ENCODE data around the gene COG8. TPM values are rescaled to one million over a fixed set of nuclear protein-coding genes. Genes with fewer than 3 reads are reported as not detected.

COG8 gene
- total RNA-seq, 4 donors from 2014 or later, result 24.0 to 36.0 (median 30.1) TPM

- DNase-seq, result no peak
- no peak for TF ChIP-seq CTCF (IDR thresholded peaks at IDR 0.05)
- no peak for TF ChIP-seq POLR2A (IDR thresholded peaks at IDR 0.05)
- Histone ChIP-seq H3K4me1 (peaks cover 15 to 59% (median 33%) of the 10 kb centered on the region in 3 donors), H3K27ac (no peak overlapping the region), H3K36me3 (peaks cover 34 to 86% (median 52%) of the 10 kb centered on the region in 3 donors), H3K4me3 (no peak overlapping the region), H3K9me3 (no peaks in the 10 kb centered on the region), H3K27me3 (no peaks in the 10 kb centered on the region)
- intact Hi-C loops (cut with DNase I), result no loop called here
- 75 to 77% methylated on average over 10 of the region's 10 CpGs for WGBS, 2 donors
These were observed 14.6 kb downstream of the COG8 start for GRCh38 chr16:69324585-69325253.

DNA sequence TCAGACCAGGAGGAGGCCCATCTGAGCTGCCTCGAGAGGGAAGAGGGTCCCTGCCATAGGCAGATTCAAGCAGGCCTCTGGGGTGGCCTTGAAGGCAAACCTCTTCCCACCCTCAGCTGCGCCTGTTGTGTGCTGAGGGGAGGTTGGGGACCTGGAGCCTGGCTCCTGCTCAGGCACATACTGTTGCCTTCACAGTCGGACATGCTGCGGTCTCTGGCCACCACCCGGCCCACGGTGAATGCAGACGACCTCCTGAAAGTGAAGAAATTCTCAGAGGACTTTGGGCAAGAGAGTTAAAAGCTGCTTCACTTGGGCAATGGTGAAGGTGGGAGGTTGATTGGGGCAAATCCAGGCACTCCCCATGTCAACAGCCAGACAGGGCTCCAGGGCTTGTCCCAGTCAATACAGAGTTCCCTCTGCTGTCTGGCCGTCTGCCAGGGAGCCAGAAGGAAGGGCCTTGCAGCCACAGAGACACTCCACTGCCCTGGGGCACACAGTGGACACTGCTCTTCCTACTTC is 15.3 kb downstream of the COG8 start:
- Histone ChIP-seq H3K9me3 (no peaks in the 10 kb centered on the region), H3K4me3 (no peak overlapping the region), H3K27ac (no peak overlapping the region), H3K4me1 (peaks cover 9 to 53% (median 27%) of the 10 kb centered on the region in 3 donors), H3K36me3 (peaks cover 39 to 92% (median 58%) of the 10 kb centered on the region in 3 donors), H3K27me3 (no peaks in the 10 kb centered on the region)
- WGBS, 2 donors, result 73 to 77% methylated on average over 6 to 7 of the region's 8 CpGs
- intact Hi-C loops (cut with DNase I), result no loop called here
- TF ChIP-seq POLR2A (IDR thresholded peaks at IDR 0.05), result no peak
- TF ChIP-seq CTCF (IDR thresholded peaks at IDR 0.05), result no peak
- DNase-seq, result no peak

GRCh38 chr16:69323415-69323814 is 15.9 kb downstream of the COG8 start:
- TF ChIP-seq POLR2A (IDR thresholded peaks at IDR 0.05) (no peak), CTCF (IDR thresholded peaks at IDR 0.05) (no peak)
- peaks cover 3 to 46% (median 21%) of the 10 kb centered on the region in 3 donors for H3K4me1 ChIP-seq
- no peaks in the 10 kb centered on the region for H3K9me3 ChIP-seq
- DNase-seq, result no peak
- no peaks in the 10 kb centered on the region for H3K27me3 ChIP-seq
- no peak overlapping the region for H3K4me3 ChIP-seq
- H3K27ac ChIP-seq, result no peak overlapping the region
- peaks cover 46 to 99% (median 65%) of the 10 kb centered on the region in 3 donors for H3K36me3 ChIP-seq
- 93 to 100% methylated on average over 3 to 5 of the region's 14 CpGs for WGBS, 2 donors
- intact Hi-C loops (cut with DNase I), result no loop called here

DNA sequence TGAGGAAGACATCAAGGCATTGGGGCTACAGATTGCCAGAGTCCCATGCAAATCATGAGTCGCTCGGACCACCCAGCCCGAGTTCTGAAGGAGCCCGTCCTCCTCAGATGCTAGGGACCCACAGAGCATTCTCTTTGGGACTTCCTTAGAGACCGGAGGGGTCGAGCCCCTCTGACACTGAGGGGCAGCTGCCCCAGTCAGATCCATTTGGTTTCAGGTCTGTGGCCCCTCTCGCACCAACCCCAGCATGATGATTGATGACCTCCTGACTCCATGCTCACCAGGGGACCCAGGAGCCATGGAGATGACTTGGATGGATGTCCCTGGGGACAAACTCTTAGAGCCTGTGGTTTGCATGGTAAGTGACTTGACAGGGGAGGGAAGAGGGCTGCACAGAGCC is 17.0 kb downstream of the COG8 start:
- Histone ChIP-seq H3K27me3 (no peaks in the 10 kb centered on the region), H3K27ac (no peak overlapping the region), H3K4me1 (peaks cover 0 to 36% (median 12%) of the 10 kb centered on the region in 3 donors), H3K9me3 (no peaks in the 10 kb centered on the region), H3K4me3 (no peak overlapping the region), H3K36me3 (peaks cover 51 to 100% (median 72%) of the 10 kb centered on the region in 3 donors)
- WGBS, 2 donors, result 67% methylated on average over 1 of the region's 7 CpGs; no CpG with 5 or more reads in 1 of the 2 donors
- intact Hi-C loops (cut with DNase I), result no loop called here
- TF ChIP-seq CTCF (IDR thresholded peaks at IDR 0.05), result no peak
- no peak for TF ChIP-seq POLR2A (IDR thresholded peaks at IDR 0.05)
- no peak for DNase-seq

- Histone ChIP-seq H3K27ac (no peak overlapping the region), H3K4me3 (no peak overlapping the region), H3K27me3 (no peaks in the 10 kb centered on the region), H3K36me3 (peaks cover 58 to 100% (median 80%) of the 10 kb centered on the region in 3 donors), H3K4me1 (peaks cover 0 to 23% (median 3%) of the 10 kb centered on the region in 3 donors), H3K9me3 (no peaks in the 10 kb centered on the region)
- TF ChIP-seq POLR2A (IDR thresholded peaks at IDR 0.05) (no peak), CTCF (IDR thresholded peaks at IDR 0.05) (no peak)
- DNase-seq, result no peak
- whole genome bisulfite sequencing, 2 donors, result 88 to 90% methylated on average over 15 to 19 of the region's 22 CpGs
- intact Hi-C loops (cut with DNase I), result no loop called here
These were observed 18.3 kb downstream of the COG8 start for GRCh38 chr16:69321080-69321479.
